HCT116 (cell line): ENCODE measurements around the gene PLA2G4C. TPM values are rescaled to one million over a fixed set of nuclear protein-coding genes. Genes with fewer than 3 reads are reported as not detected.

ENCODE experiments used
- ATAC-seq: fragments of 200-7000 bp; cut with Tn5 transposase; 2 replicates; pipeline ENCODE4 v1.9.1; 2020; ENCODE audit warnings: mild to moderate bottlenecking, moderate library complexity
- BruUV-seq: library from RNA; stranded (reverse); fragments of 400-500 nt; replicated peaks from 2 replicates; lab custom pipeline; 2021; lab: Mats Ljungman, UMichigan
- CTCF ChIA-PET: fragments of 300-600 bp; sonication (Branson Sonifier 250); formaldehyde crosslinking; loops from one replicate; lab custom pipeline; 2021; ENCODE audit warnings: antibody characterized with exemption; lab: Charles Lee
- POLR2A ChIA-PET: fragments of 300-600, 350-600 bp; sonication (Branson Sonifier 250); formaldehyde crosslinking; loops from one replicate; lab custom pipeline; 2021; ENCODE audit warnings: antibody characterized with exemption; lab: Charles Lee
- RAD21 ChIA-PET, 2 experiments: fragments of 300-600 bp; sonication (Branson Sonifier 250); formaldehyde crosslinking; loops; one replicate each; lab custom pipeline; 2023; ENCODE audit warnings: low total read pairs in 2 of 2; ENCODE audit not compliant: uncharacterized antibody in 2 of 2, unreplicated experiment in 2 of 2, low non-redundant PET in 1 of 2; lab: Charles Lee
- DNase-seq: peaks from one replicate; pipeline ENCODE4 v3.0.0-alpha.2; 2010; ENCODE audit warnings: low read depth, low spot score
- H2AFZ ChIP-seq: fragments of 200-600 bp; shearing (Covaris generic), sonication (generic); 2 replicates; pipeline ENCODE4 v1.6.1; 2017; ENCODE audit warnings: low read depth, mixed run types, mixed read lengths, antibody characterized with exemption, low read length; ENCODE audit not compliant: poor library complexity, severe bottlenecking
- H3K27ac ChIP-seq: 2 replicates; pipeline ENCODE4 v1.5.1; 2012; ENCODE audit warnings: low read depth, low read length
- H3K27me3 ChIP-seq: fragments of 200-600 bp; sonication (generic); 2 replicates; pipeline ENCODE4 v1.6.1; 2016; ENCODE audit warnings: mixed run types, low read length, mixed read lengths; ENCODE audit not compliant: insufficient read depth
- H3K36me3 ChIP-seq, 2 experiments: fragments of 200-500 bp in 1 of 2; fragments of 200-600 bp in 1 of 2; sonication (Bioruptor generic) in 1 of 2; sonication (generic) in 1 of 2; 2 replicates each; pipeline versions ENCODE4 v1.5.1 to v1.6.1; 2014 to 2016; ENCODE audit warnings: low read length in 2 of 2, inconsistent platforms in 1 of 2, mixed read lengths in 1 of 2, mixed run types in 1 of 2; ENCODE audit not compliant: insufficient read depth in 2 of 2, control insufficient read depth in 1 of 2
- H3K4me1 ChIP-seq, 2 experiments: fragments of 200-600 bp in 1 of 2; sonication (generic) in 1 of 2; 2 replicates each; pipeline versions ENCODE4 v1.5.1 to v1.6.1; 2012 to 2017; ENCODE audit warnings: low read length in 2 of 2, inconsistent platforms in 1 of 2, mild to moderate bottlenecking in 1 of 2, mixed read lengths in 1 of 2, mixed run types in 1 of 2, moderate library complexity in 1 of 2; ENCODE audit not compliant: insufficient read depth in 2 of 2, control insufficient read depth in 1 of 2
- H3K4me2 ChIP-seq: fragments of 200-600 bp; sonication (generic); 2 replicates; pipeline ENCODE4 v1.6.1; 2017; ENCODE audit warnings: mixed run types, low read length, mixed read lengths
- H3K4me3 ChIP-seq, 2 experiments: fragments of 200-600 bp in 1 of 2; sonication (generic) in 1 of 2; replicated peaks in 1 of 2; 2 replicates each; pipeline ENCODE4 v1.5.1; 2011 to 2016; ENCODE audit warnings: low read length in 2 of 2, control low read depth in 1 of 2, low read depth in 1 of 2, mild to moderate bottlenecking in 1 of 2, mixed read lengths in 1 of 2, mixed run types in 1 of 2
- H3K79me2 ChIP-seq: fragments of 200-600 bp; sonication (generic); 2 replicates; pipeline ENCODE4 v1.6.1; 2017; ENCODE audit warnings: mild to moderate bottlenecking, mixed run types, low read length, moderate library complexity, mixed read lengths; ENCODE audit not compliant: insufficient read depth
- H3K9ac ChIP-seq: fragments of 200-600 bp; sonication (generic); 2 replicates; pipeline ENCODE4 v1.6.1; 2016; ENCODE audit warnings: low read length, mixed read lengths
- H3K9me2 ChIP-seq: fragments of 200-600 bp; sonication (generic), shearing (Covaris generic); 2 replicates; pipeline ENCODE4 v1.6.1; 2017; ENCODE audit warnings: mixed run types, mild to moderate bottlenecking, moderate library complexity; ENCODE audit not compliant: insufficient read depth
- H3K9me3 ChIP-seq, 2 experiments: fragments of 200-500 bp in 1 of 2; fragments of 200-600 bp in 1 of 2; sonication (Bioruptor generic) in 1 of 2; sonication (generic) in 1 of 2; 2 replicates each; pipeline ENCODE4 v1.6.1; 2014 to 2017; ENCODE audit warnings: low read length in 2 of 2, mixed read lengths in 2 of 2, inconsistent platforms in 1 of 2, low read depth in 1 of 2, mild to moderate bottlenecking in 1 of 2, mixed run types in 1 of 2, moderate library complexity in 1 of 2; ENCODE audit not compliant: control insufficient read depth in 1 of 2, insufficient read depth in 1 of 2
- H4K20me1 ChIP-seq: fragments of 200-600 bp; sonication (generic), shearing (Covaris generic); 2 replicates; pipeline ENCODE4 v1.6.1; 2017; ENCODE audit warnings: mixed run types, mild to moderate bottlenecking, moderate library complexity; ENCODE audit not compliant: insufficient read depth
- ATF3 ChIP-seq: IDR thresholded peaks from 2 replicates; pipeline ENCODE4 v1.6.1; 2012
- CBX3 ChIP-seq: IDR thresholded peaks from 2 replicates; pipeline ENCODE4 v1.6.1; 2012; ENCODE audit warnings: low read depth
- CEBPB ChIP-seq: IDR thresholded peaks from 2 replicates; pipeline ENCODE4 v1.6.1; 2012; ENCODE audit warnings: low read depth
- EGR1 ChIP-seq: IDR thresholded peaks from 2 replicates; pipeline ENCODE4 v1.6.1; 2012; ENCODE audit warnings: low read depth
- ELF1 ChIP-seq: IDR thresholded peaks from 2 replicates; pipeline ENCODE4 v1.6.1; 2012; ENCODE audit warnings: low read depth, borderline replicate concordance
- EZH2 ChIP-seq: fragments of 200-600 bp; sonication (generic); IDR thresholded peaks from 2 replicates; pipeline ENCODE4 v1.6.1; 2017; ENCODE audit warnings: antibody characterized with exemption, mixed run types
- EZH2phosphoT487 ChIP-seq: fragments of 200-600 bp; IDR thresholded peaks from 2 replicates; pipeline ENCODE4 v1.6.1; 2018; ENCODE audit warnings: antibody characterized with exemption, borderline replicate concordance
- JUND ChIP-seq: IDR thresholded peaks from 2 replicates; pipeline ENCODE4 v1.6.1; 2012
- POLR2A ChIP-seq: IDR thresholded peaks from 2 replicates; pipeline ENCODE4 v1.7.0; 2011; ENCODE audit warnings: borderline replicate concordance; ENCODE audit not compliant: insufficient read depth, insufficient read length; ENCODE audit errors: extremely low read depth
- POLR2AphosphoS5 ChIP-seq: IDR thresholded peaks from 2 replicates; pipeline ENCODE4 v1.6.1; 2011; ENCODE audit warnings: mild to moderate bottlenecking, low read depth, low read length, moderate library complexity
- SIN3A ChIP-seq: IDR thresholded peaks from 2 replicates; pipeline ENCODE4 v1.6.1; 2012; ENCODE audit warnings: low read depth
- SP1 ChIP-seq: IDR thresholded peaks from 2 replicates; pipeline ENCODE4 v1.6.1; 2012; ENCODE audit warnings: low read depth
- SRF ChIP-seq: IDR thresholded peaks from 2 replicates; pipeline ENCODE4 v1.6.1; 2012; ENCODE audit warnings: low read depth
- TCF7L2 ChIP-seq: IDR thresholded peaks from 2 replicates; pipeline ENCODE4 v1.7.0; 2011; ENCODE audit warnings: borderline replicate concordance, inconsistent platforms; ENCODE audit not compliant: insufficient read depth, insufficient read length; ENCODE audit errors: extremely low read depth
- YY1 ChIP-seq: IDR thresholded peaks from 2 replicates; pipeline ENCODE4 v1.6.1; 2011; ENCODE audit warnings: low read length, low read depth, moderate library complexity, mild to moderate bottlenecking; ENCODE audit not compliant: insufficient replicate concordance; ENCODE audit errors: extremely low read depth
- intact Hi-C: fragments of 100-400 bp; cut with micrococcal nuclease; formaldehyde crosslinking; loops from 2 replicates; pipeline ENCODE4 v1.10.0; 2022
- total RNA-seq: library from RNA; stranded (reverse); gene quantifications from one replicate; pipeline ENCODE4 v1.2.1, GENCODE V29; 2021; ENCODE audit not compliant: unreplicated experiment
- TF ChIP-seq, protein P1 (sequence below): IDR thresholded peaks from 2 replicates; pipeline ENCODE4 v1.6.1; 2012
- TF ChIP-seq, protein P2 (sequence below), 3 experiments: fragments of 200-600 bp in 1 of 3; sonication (generic) in 1 of 3; IDR thresholded peaks in 2 of 3; conservative IDR thresholded peaks in 1 of 3; 2 replicates each; pipeline ENCODE4 v1.5.1; 2012 to 2017; ENCODE audit warnings: low read depth in 2 of 3, low read length in 2 of 3, antibody characterized with exemption in 1 of 3, borderline replicate concordance in 1 of 3, control low read depth in 1 of 3, mild to moderate bottlenecking in 1 of 3, mixed read lengths in 1 of 3, mixed run types in 1 of 3, moderate library complexity in 1 of 3; ENCODE audit not compliant: insufficient read depth in 1 of 3
- TF ChIP-seq, protein P3 (sequence below): IDR thresholded peaks from 2 replicates; pipeline ENCODE4 v1.6.1; 2011; ENCODE audit warnings: mild to moderate bottlenecking, low read length, moderate library complexity; ENCODE audit not compliant: insufficient replicate concordance; ENCODE audit errors: extremely low read depth
- TF ChIP-seq, protein P4 (sequence below): IDR thresholded peaks from 2 replicates; pipeline ENCODE4 v1.6.1; 2012; ENCODE audit warnings: low read depth

Gene PLA2G4C
- total RNA-seq, 1 experiment from 2014 or later: 1.7 TPM

DNA sequence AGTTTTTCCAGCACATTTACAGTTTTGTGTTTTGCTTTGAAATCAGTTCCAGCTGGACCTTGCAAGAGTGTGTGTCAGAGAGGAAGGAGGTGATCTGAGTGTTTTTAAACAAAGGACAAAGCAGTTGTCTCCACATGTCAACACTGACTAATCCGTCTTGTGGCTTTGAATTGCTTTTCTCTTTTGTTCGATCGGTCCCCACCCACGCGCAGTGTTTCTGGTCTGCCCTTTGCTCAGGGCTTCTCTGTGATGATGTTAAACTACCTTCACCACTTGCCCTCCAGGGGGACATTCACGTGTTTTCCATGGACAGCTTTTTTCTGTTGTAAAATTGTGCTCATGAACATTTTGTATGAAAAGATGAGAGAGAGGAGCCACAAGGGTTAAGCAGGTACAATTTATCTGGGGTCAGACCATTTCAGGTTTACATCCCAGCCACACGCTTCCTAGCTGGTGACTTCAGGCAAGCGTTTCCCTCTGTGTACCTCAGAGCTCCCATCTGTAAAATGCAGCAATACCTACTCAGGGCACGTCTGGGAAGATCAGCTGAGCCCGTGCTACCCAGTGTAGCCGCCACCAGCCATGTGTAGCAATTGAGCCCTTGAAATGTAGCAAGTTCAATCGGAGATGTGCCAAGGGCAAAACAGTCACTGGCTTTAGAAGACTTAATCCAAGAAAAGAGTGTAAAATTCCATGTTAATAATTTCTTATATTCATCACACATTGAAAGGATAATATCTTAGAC, 13.5 kb upstream of the PLA2G4C start:
- POLR2A ChIA-PET: interaction anchor here (1.0 kb wide), 1 partner anchor 13 kb away, joined by 4 read pairs; the partner anchor contains the start of gene PLA2G4C
- CTCF ChIA-PET: no interaction called here
- intact Hi-C loops: no loop called here
- H3K9ac ChIP-seq: no peak overlapping the region
- H2AFZ ChIP-seq: no peak overlapping the region
- H3K4me3 ChIP-seq: no peak overlapping the region
- H3K27ac ChIP-seq: no peak overlapping the region
- no peaks in the 10 kb centered on the region for H3K79me2 ChIP-seq
- no peaks in the 10 kb centered on the region for H3K9me3 ChIP-seq
- ATAC-seq (peak; percentile 78), DNase-seq (peak; percentile 39)
- H3K4me2 ChIP-seq: no peak overlapping the region
- H3K27me3 ChIP-seq: no peaks in the 10 kb centered on the region
- RAD21 ChIA-PET: no interaction called here
- H3K36me3 ChIP-seq: peaks cover 7 to 41% of the 10 kb centered on the region in 2 experiments
- no TSS peak for BruUV-seq
- no peaks in the 10 kb centered on the region for H4K20me1 ChIP-seq
- no peaks in the 10 kb centered on the region for H3K9me2 ChIP-seq
- H3K4me1 ChIP-seq: peaks cover 0 to 10% of the 10 kb centered on the region in 2 experiments; a peak in 2 of 4 replicates
- TF ChIP-seq CEBPB: no peak
- TF ChIP-seq, protein P1, sequence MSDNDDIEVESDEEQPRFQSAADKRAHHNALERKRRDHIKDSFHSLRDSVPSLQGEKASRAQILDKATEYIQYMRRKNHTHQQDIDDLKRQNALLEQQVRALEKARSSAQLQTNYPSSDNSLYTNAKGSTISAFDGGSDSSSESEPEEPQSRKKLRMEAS: peak; percentile 17; the same call in 1 of the 2 replicates
- TF ChIP-seq TCF7L2: no peak
- TF ChIP-seq EZH2phosphoT487: no peak
- TF ChIP-seq POLR2AphosphoS5: no peak
- peak; percentile 12; the same call in 1 of the 2 replicates for TF ChIP-seq JUND
- TF ChIP-seq YY1: no peak
- no peak for TF ChIP-seq SIN3A
- TF ChIP-seq CBX3: no peak
- no peak for TF ChIP-seq EZH2
- TF ChIP-seq SRF: no peak
- TF ChIP-seq, protein P2, sequence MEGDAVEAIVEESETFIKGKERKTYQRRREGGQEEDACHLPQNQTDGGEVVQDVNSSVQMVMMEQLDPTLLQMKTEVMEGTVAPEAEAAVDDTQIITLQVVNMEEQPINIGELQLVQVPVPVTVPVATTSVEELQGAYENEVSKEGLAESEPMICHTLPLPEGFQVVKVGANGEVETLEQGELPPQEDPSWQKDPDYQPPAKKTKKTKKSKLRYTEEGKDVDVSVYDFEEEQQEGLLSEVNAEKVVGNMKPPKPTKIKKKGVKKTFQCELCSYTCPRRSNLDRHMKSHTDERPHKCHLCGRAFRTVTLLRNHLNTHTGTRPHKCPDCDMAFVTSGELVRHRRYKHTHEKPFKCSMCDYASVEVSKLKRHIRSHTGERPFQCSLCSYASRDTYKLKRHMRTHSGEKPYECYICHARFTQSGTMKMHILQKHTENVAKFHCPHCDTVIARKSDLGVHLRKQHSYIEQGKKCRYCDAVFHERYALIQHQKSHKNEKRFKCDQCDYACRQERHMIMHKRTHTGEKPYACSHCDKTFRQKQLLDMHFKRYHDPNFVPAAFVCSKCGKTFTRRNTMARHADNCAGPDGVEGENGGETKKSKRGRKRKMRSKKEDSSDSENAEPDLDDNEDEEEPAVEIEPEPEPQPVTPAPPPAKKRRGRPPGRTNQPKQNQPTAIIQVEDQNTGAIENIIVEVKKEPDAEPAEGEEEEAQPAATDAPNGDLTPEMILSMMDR (IDR thresholded peaks at IDR 0.05 in 2 of 3, conservative IDR thresholded peaks at IDR 0.05 in 1 of 3; ENCODE audit: borderline replicate concordance in 1 of 3, insufficient read depth in 1 of 3, low read depth in 2 of 3, low read length in 2 of 3): 0 out of 6 replicates have a peak, but pooled peaks of 1 of the 3 experiments have one; percentile 7
- TF ChIP-seq POLR2A: no peak
- TF ChIP-seq SP1: 0 out of 2 replicates have a peak, but pooled peaks have one; percentile 17
- peak; percentile 70 for TF ChIP-seq EGR1
- TF ChIP-seq ATF3: no peak
- no peak for TF ChIP-seq ELF1
- TF ChIP-seq, protein P3, sequence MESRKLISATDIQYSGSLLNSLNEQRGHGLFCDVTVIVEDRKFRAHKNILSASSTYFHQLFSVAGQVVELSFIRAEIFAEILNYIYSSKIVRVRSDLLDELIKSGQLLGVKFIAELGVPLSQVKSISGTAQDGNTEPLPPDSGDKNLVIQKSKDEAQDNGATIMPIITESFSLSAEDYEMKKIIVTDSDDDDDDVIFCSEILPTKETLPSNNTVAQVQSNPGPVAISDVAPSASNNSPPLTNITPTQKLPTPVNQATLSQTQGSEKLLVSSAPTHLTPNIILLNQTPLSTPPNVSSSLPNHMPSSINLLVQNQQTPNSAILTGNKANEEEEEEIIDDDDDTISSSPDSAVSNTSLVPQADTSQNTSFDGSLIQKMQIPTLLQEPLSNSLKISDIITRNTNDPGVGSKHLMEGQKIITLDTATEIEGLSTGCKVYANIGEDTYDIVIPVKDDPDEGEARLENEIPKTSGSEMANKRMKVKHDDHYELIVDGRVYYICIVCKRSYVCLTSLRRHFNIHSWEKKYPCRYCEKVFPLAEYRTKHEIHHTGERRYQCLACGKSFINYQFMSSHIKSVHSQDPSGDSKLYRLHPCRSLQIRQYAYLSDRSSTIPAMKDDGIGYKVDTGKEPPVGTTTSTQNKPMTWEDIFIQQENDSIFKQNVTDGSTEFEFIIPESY: no peak
- TF ChIP-seq, protein P4, sequence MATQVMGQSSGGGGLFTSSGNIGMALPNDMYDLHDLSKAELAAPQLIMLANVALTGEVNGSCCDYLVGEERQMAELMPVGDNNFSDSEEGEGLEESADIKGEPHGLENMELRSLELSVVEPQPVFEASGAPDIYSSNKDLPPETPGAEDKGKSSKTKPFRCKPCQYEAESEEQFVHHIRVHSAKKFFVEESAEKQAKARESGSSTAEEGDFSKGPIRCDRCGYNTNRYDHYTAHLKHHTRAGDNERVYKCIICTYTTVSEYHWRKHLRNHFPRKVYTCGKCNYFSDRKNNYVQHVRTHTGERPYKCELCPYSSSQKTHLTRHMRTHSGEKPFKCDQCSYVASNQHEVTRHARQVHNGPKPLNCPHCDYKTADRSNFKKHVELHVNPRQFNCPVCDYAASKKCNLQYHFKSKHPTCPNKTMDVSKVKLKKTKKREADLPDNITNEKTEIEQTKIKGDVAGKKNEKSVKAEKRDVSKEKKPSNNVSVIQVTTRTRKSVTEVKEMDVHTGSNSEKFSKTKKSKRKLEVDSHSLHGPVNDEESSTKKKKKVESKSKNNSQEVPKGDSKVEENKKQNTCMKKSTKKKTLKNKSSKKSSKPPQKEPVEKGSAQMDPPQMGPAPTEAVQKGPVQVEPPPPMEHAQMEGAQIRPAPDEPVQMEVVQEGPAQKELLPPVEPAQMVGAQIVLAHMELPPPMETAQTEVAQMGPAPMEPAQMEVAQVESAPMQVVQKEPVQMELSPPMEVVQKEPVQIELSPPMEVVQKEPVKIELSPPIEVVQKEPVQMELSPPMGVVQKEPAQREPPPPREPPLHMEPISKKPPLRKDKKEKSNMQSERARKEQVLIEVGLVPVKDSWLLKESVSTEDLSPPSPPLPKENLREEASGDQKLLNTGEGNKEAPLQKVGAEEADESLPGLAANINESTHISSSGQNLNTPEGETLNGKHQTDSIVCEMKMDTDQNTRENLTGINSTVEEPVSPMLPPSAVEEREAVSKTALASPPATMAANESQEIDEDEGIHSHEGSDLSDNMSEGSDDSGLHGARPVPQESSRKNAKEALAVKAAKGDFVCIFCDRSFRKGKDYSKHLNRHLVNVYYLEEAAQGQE: no peak
